Dendritic cell treated with granulocyte-macrophage colony-stimulating factor and Interleukin-4, amounts not matched to agents 40 ng/mL and 50 ng/mL, for 4 days (primary cell): ENCODE data around the gene CDC25B.
A peak's percentile ranks its signal among the peaks of the same experiment; 100 is the strongest.

Experiments
- H3K27ac Mint-ChIP-seq: one replicate; pipeline ENCODE4 v1.8.0; 2022; ENCODE audit warnings: mild to moderate bottlenecking, mixed read lengths
- H3K27me3 Mint-ChIP-seq: one replicate; pipeline ENCODE4 v1.8.0; 2022; ENCODE audit warnings: mild to moderate bottlenecking, mixed read lengths
- H3K36me3 Mint-ChIP-seq: one replicate; pipeline ENCODE4 v1.8.0; 2022; ENCODE audit warnings: low read depth, mixed read lengths
- H3K4me1 Mint-ChIP-seq: one replicate; pipeline ENCODE4 v1.8.0; 2022; ENCODE audit warnings: low read depth, mixed read lengths
- H3K4me3 Mint-ChIP-seq: one replicate; pipeline ENCODE4 v1.8.0; 2022; ENCODE audit warnings: mild to moderate bottlenecking, moderate library complexity, mixed read lengths
- H3K9me3 Mint-ChIP-seq: one replicate; pipeline ENCODE4 v1.8.0; 2022; ENCODE audit warnings: mixed read lengths
- intact Hi-C: fragments of 100-400 bp; cut with micrococcal nuclease; formaldehyde crosslinking; loops from one replicate; pipeline ENCODE4 v1.15.0; 2022

Gene CDC25B

GRCh38 chr20:3768342-3769130, 27.6 kb upstream of the CDC25B start:
- Mint-ChIP-seq H3K4me1 (peaks cover 55% of the 10 kb centered on the region), H3K9me3 (no peaks in the 10 kb centered on the region), H3K27ac (peak overlapping the region; percentile 89), H3K36me3 (peaks cover 7% of the 10 kb centered on the region), H3K27me3 (no peaks in the 10 kb centered on the region), H3K4me3 (peak overlapping the region; percentile 91)
- intact Hi-C loops: loop anchor here (1.0 kb wide), 1 partner anchor 15 kb away; no protein-coding TSS in a partner anchor

- Mint-ChIP-seq H3K36me3 (peaks cover 7% of the 10 kb centered on the region), H3K4me1 (peaks cover 24% of the 10 kb centered on the region), H3K9me3 (no peaks in the 10 kb centered on the region), H3K4me3 (no peak overlapping the region), H3K27me3 (no peaks in the 10 kb centered on the region), H3K27ac (no peak overlapping the region)
- intact Hi-C loops: no loop called here
Observed at GRCh38 chr20:3771552-3772058, 24.5 kb upstream of the CDC25B start.

DNA sequence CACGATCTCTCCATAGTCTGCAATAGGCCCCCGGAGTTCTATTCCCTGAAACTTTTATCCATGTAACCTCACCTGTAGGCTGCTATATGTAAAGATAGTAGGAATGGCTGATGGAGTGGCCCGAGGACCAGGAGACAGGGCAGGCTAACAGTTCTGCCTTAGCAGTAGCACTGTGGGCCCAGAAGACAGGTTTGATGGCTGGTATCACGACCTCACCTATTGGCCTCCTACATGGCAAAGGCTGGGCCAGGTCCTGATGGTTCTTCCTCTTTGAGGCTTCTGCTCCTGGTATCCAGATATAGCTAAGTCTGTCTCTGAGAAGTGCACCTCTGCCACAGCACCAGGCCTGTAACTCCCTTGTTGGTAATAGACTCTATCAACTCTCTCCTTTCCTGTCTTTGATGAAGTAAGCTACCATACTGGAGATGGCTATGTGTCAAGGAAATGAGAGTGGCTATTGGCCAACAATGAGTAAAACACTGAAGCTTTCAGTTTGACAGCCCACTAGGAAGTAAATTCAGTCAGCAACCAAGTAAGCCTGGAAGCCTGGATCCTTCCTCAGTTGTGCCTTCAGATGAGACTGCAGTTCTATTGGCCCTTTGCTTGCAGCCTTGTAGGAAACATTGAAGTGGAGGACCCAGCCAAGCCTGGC, 20.5 kb upstream of the CDC25B start:
- peaks cover 22% of the 10 kb centered on the region for H3K27me3 Mint-ChIP-seq
- H3K27ac Mint-ChIP-seq: no peak overlapping the region
- intact Hi-C loops: no loop called here
- no peaks in the 10 kb centered on the region for H3K36me3 Mint-ChIP-seq
- peaks cover 35% of the 10 kb centered on the region for H3K4me1 Mint-ChIP-seq
- H3K4me3 Mint-ChIP-seq: no peak overlapping the region
- no peaks in the 10 kb centered on the region for H3K9me3 Mint-ChIP-seq

GRCh38 chr20:3777381-3777715, 18.8 kb upstream of the CDC25B start:
- H3K27me3 Mint-ChIP-seq: peaks cover 22% of the 10 kb centered on the region
- peak overlapping the region; percentile 84 for H3K27ac Mint-ChIP-seq
- peaks cover 52% of the 10 kb centered on the region for H3K4me1 Mint-ChIP-seq
- H3K36me3 Mint-ChIP-seq: no peaks in the 10 kb centered on the region
- H3K9me3 Mint-ChIP-seq: no peaks in the 10 kb centered on the region
- H3K4me3 Mint-ChIP-seq: peak overlapping the region; percentile 91
- intact Hi-C loops: no loop called here

- H3K9me3 Mint-ChIP-seq: no peaks in the 10 kb centered on the region
- peaks cover 58% of the 10 kb centered on the region for H3K4me1 Mint-ChIP-seq
- intact Hi-C loops: no loop called here
- H3K36me3 Mint-ChIP-seq: peaks cover 5% of the 10 kb centered on the region
- H3K27me3 Mint-ChIP-seq: peaks cover 22% of the 10 kb centered on the region
- H3K27ac Mint-ChIP-seq: peak overlapping the region; percentile 84
- H3K4me3 Mint-ChIP-seq: peak overlapping the region; percentile 91
Observed at GRCh38 chr20:3777716-3778629, 18.1 kb upstream of the CDC25B start.

DNA sequence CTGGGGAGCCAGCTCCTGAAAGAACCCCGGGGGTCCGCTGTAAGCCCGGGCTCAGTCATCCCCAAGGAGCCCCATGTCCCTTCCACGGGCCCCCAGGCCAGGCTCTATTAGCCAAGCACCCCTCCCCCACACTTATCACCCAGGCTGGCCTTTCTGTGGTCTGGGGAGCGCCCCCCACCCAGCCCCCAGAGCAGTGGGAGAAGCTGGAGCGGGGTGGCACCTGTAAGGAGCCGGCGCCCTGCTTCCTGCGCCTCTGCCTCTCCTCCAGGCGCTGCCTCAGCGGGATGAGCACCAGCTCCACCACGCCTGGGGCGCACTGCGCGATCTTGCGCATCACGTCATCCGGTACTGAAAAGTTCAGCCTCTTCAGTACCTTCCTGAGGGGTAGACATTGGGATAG, 17.1 kb upstream of the CDC25B start:
- Mint-ChIP-seq H3K4me3 (no peak overlapping the region), H3K27ac (peak overlapping the region; percentile 45)
- intact Hi-C loops: no loop called here

GRCh38 chr20:3781153-3781910, 14.8 kb upstream of the CDC25B start, which contains the start of gene SPEF1:
TSS of gene SPEF1 (minus strand) at chr20:3781448. CDS start at chr20:3781287, 161 bp downstream.
- Mint-ChIP-seq H3K4me3 (peak within 1 kb of the TSS; percentile 61), H3K4me1 (peaks cover 82% of the 10 kb centered on the region), H3K27ac (peak within 1 kb of the TSS; percentile 51), H3K36me3 (peaks cover 35% of the 10 kb centered on the region), H3K9me3 (no peaks in the 10 kb centered on the region), H3K27me3 (peaks cover 22% of the 10 kb centered on the region)
- intact Hi-C loops: loop anchor here (1.0 to 2.0 kb wide), 3 partner anchors 14 to 105 kb away; partner anchors contain the start of gene ADISSP

More for the DNA sequence above, 17.1 kb upstream of the CDC25B start:
- H3K4me1 Mint-ChIP-seq: peaks cover 68% of the 10 kb centered on the region
- H3K36me3 Mint-ChIP-seq: peaks cover 15% of the 10 kb centered on the region
- H3K9me3 Mint-ChIP-seq: no peaks in the 10 kb centered on the region
- H3K27me3 Mint-ChIP-seq: peaks cover 22% of the 10 kb centered on the region

GRCh38 chr20:3782597-3782996, 13.5 kb upstream of the CDC25B start:
- Mint-ChIP-seq H3K27me3 (peaks cover 23% of the 10 kb centered on the region), H3K36me3 (peaks cover 35% of the 10 kb centered on the region), H3K4me3 (no peak overlapping the region), H3K27ac (no peak overlapping the region), H3K9me3 (no peaks in the 10 kb centered on the region), H3K4me1 (peaks cover 76% of the 10 kb centered on the region)
- intact Hi-C loops: no loop called here

- Mint-ChIP-seq H3K4me3 (no peak overlapping the region), H3K27ac (no peak overlapping the region), H3K36me3 (peaks cover 35% of the 10 kb centered on the region), H3K9me3 (no peaks in the 10 kb centered on the region), H3K4me1 (peaks cover 75% of the 10 kb centered on the region), H3K27me3 (peaks cover 23% of the 10 kb centered on the region)
- intact Hi-C loops: no loop called here
Observed at GRCh38 chr20:3783068-3783489, 13.0 kb upstream of the CDC25B start.

DNA sequence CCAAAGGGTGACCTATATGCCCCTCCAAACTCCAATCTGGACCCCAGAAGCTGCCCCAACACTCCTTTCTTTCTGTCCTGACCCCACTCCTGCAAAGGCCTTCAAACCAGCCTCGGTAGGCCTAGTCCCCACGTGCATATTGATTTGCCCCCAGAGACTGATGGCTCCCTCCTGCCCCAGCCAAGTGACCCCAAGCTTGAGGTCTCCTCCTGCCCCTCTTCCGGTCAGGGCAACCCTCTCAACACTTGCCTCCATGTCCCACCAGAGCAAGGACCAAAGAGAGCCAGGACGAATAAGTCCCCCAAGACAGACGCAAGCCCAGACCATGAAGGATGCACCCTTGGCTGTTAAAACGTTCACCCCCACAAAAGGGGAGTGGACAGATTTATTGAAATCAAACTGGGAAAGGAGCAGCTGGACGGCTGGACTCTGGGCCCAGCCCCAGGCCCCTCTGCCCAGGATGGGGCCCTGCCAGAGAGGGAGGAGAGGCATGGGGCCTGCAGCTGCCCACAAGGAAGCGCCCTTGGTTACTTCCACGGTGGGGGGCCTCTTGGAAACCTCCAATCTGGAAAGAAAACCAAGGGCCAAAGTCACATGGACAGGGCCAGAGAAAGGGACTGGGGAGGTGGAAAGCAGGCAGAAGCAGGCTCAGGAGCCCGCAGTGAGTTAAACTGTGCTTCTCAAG, 12.5 kb upstream of the CDC25B start:
- peaks cover 18% of the 10 kb centered on the region for H3K27me3 Mint-ChIP-seq
- no peak overlapping the region for H3K4me3 Mint-ChIP-seq
- peak overlapping the region; percentile 42 for H3K27ac Mint-ChIP-seq
- H3K36me3 Mint-ChIP-seq: peaks cover 35% of the 10 kb centered on the region
- H3K9me3 Mint-ChIP-seq: no peaks in the 10 kb centered on the region
- peaks cover 72% of the 10 kb centered on the region for H3K4me1 Mint-ChIP-seq
- intact Hi-C loops: no loop called here

DNA sequence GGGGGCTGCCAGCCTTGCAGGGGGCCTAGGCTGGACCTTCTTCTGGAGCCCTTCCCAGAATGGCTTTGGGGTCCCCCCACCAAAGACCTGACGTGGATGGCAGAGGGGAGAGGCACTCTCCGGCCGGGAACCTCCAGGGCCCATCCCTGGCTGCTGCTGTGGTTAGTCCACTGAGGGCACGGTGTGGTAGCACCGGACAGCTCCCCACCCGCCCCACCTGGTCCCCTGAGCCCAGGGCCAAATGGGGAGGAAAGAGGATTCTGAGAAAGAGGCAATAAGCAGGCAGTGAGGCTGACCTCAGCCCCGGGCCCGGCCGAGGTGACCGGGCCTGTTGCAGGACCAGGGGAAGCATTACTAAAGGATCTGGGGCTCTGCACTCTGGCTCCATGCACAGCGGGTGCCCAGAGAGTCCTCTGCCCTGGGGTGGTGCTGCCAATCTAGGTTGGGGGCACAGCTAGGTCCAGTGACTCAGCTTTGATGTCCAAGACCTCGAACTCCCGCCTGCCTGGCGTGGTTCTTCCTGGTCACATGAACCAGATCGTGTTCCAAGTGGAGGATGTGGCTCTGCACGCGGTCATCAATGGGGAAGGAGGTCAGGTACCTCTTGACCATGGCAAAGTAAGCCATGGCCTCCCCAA, 11.8 kb upstream of the CDC25B start:
- Mint-ChIP-seq H3K27ac (peak overlapping the region; percentile 42), H3K36me3 (peaks cover 35% of the 10 kb centered on the region), H3K4me3 (peak overlapping the region; percentile 81), H3K27me3 (peaks cover 12% of the 10 kb centered on the region), H3K9me3 (no peaks in the 10 kb centered on the region), H3K4me1 (peaks cover 71% of the 10 kb centered on the region)
- intact Hi-C loops: no loop called here

DNA sequence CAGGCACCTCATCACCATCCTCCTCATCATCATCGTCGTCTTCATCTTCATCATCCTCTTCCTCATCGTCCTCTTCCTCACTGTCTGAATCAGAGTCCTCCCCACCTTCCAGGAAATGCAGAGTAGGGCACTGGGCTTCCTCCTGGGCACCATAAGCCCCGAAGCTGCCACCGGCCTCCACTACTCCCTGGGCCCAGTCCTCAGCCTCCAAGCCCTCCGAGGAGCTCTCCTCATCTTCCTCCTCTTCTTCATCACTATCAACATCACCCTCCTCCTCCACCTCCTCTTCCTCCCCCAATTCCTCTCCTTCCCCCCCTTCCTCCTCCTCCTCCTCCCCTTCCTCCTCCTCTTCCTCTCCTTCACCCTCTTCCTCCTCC, 11.3 kb upstream of the CDC25B start:
- Mint-ChIP-seq H3K27me3 (peaks cover 7% of the 10 kb centered on the region), H3K36me3 (peaks cover 35% of the 10 kb centered on the region), H3K4me1 (peaks cover 65% of the 10 kb centered on the region), H3K9me3 (no peaks in the 10 kb centered on the region), H3K27ac (peak overlapping the region; percentile 42), H3K4me3 (peak overlapping the region; percentile 81)
- intact Hi-C loops: no loop called here
